Muscle of leg (tissue), 11 donors: ENCODE data around the gene MRPL49. TPM values are rescaled to one million over a fixed set of nuclear protein-coding genes. Genes with fewer than 3 reads are reported as not detected.

Experiments
- DNase-seq: peaks from one replicate; pipeline ENCODE4 v3.0.0; 2013
- H3K27ac ChIP-seq: one replicate; pipeline ENCODE4 v1.5.1; 2013; ENCODE audit warnings: mild to moderate bottlenecking, low read length, control low read depth
- H3K27me3 ChIP-seq: one replicate; pipeline ENCODE4 v1.6.1; 2013; ENCODE audit warnings: low read length; ENCODE audit not compliant: control insufficient read depth, insufficient read depth
- H3K36me3 ChIP-seq: one replicate; pipeline ENCODE4 v1.6.1; 2013; ENCODE audit warnings: low read length; ENCODE audit not compliant: control insufficient read depth, insufficient read depth
- H3K4me1 ChIP-seq: one replicate; pipeline ENCODE4 v1.6.1; 2013; ENCODE audit warnings: low read length; ENCODE audit not compliant: control insufficient read depth, insufficient read depth
- H3K4me3 ChIP-seq: one replicate; pipeline ENCODE4 v1.5.1; 2013; ENCODE audit warnings: low read length, control low read depth
- H3K9me3 ChIP-seq: replicated peaks from 2 replicates; pipeline ENCODE4 v1.6.1; 2013; ENCODE audit warnings: low read depth, low read length; ENCODE audit not compliant: control insufficient read depth
- WGBS: methylation state at CpG from one replicate; pipeline ENCODE4 v1.1.5; 2013; ENCODE audit warnings: missing lambda C conversion rate; ENCODE audit not compliant: insufficient coverage; 5-methylcytosine and 5-hydroxymethylcytosine counted together
- polyA plus RNA-seq, 8 donors: library from polyadenylated mRNA; unstranded; fragments of 120-200 nt; gene quantifications; one replicate each; pipeline versions ENCODE4 v1.2.1 to v1.2.3, GENCODE V29; 2013; ENCODE audit warnings: inconsistent platforms in 1 of 8, low replicate concordance in 1 of 8; ENCODE audit not compliant: insufficient read length in 8 of 8, insufficient read depth in 1 of 8
- total RNA-seq: library from RNA; stranded (reverse); fragments of 120-200 nt; gene quantifications from one replicate; pipeline ENCODE4 v1.2.4, GENCODE V29; 2013

MRPL49 gene
- total and polyA plus RNA-seq, 9 donors = 19.5 to 31.1 (median 25.7) TPM

GRCh38 chr11:65111159-65111743 is 10.9 kb upstream of the MRPL49 start:
- H3K27me3 ChIP-seq = peaks cover 7% of the 10 kb centered on the region
- H3K9me3 ChIP-seq = no peaks in the 10 kb centered on the region
- peaks cover 42% of the 10 kb centered on the region for H3K36me3 ChIP-seq
- peaks cover 35% of the 10 kb centered on the region for H3K4me1 ChIP-seq
- no peak overlapping the region for H3K27ac ChIP-seq
- H3K4me3 ChIP-seq = no peak overlapping the region
- 61% methylated on average over 31 of the region's 31 CpGs for WGBS
- no peak for DNase-seq

- Histone ChIP-seq H3K27me3 (peaks cover 7% of the 10 kb centered on the region), H3K36me3 (peaks cover 41% of the 10 kb centered on the region), H3K4me3 (peak within 1 kb of the TSS; percentile 58), H3K4me1 (peaks cover 42% of the 10 kb centered on the region), H3K9me3 (no peaks in the 10 kb centered on the region), H3K27ac (peak within 1 kb of the TSS; percentile 62)
- WGBS = 1% methylated on average over 60 of the region's 64 CpGs
- peak; percentile 96 for DNase-seq
Observed at GRCh38 chr11:65111744-65112545, 10.2 kb upstream of the MRPL49 start, which contains the start of gene TM7SF2. Gene TM7SF2 (plus strand): TSS chr11:65111872. CDS start chr11:65112016, 144 bp downstream.

- WGBS = under 1% methylated on average over 49 of the region's 57 CpGs
- Histone ChIP-seq H3K36me3 (peaks cover 37% of the 10 kb centered on the region), H3K4me3 (peak overlapping the region; percentile 58), H3K9me3 (no peaks in the 10 kb centered on the region), H3K27ac (peak overlapping the region; percentile 29), H3K4me1 (peaks cover 42% of the 10 kb centered on the region), H3K27me3 (peaks cover 7% of the 10 kb centered on the region)
- DNase-seq = no peak
Observed at GRCh38 chr11:65112546-65113360, 9.4 kb upstream of the MRPL49 start.

- 6% methylated on average over 6 of the region's 14 CpGs for WGBS
- no peak for DNase-seq
- Histone ChIP-seq H3K27ac (no peak overlapping the region), H3K36me3 (peaks cover 37% of the 10 kb centered on the region), H3K4me3 (peak overlapping the region; percentile 58), H3K27me3 (peaks cover 7% of the 10 kb centered on the region), H3K9me3 (no peaks in the 10 kb centered on the region), H3K4me1 (peaks cover 45% of the 10 kb centered on the region)
Observed at GRCh38 chr11:65113361-65113756, 8.8 kb upstream of the MRPL49 start.

- WGBS = 81% methylated on average over 4 of the region's 6 CpGs
Observed at GRCh38 chr11:65113839-65114238, 8.3 kb upstream of the MRPL49 start.

GRCh38 chr11:65114538-65115171 is 7.5 kb upstream of the MRPL49 start:
- DNase-seq = no peak
- Histone ChIP-seq H3K9me3 (no peaks in the 10 kb centered on the region), H3K36me3 (peaks cover 38% of the 10 kb centered on the region), H3K27ac (no peak overlapping the region), H3K4me1 (peaks cover 45% of the 10 kb centered on the region), H3K27me3 (peaks cover 7% of the 10 kb centered on the region), H3K4me3 (no peak overlapping the region)
- WGBS = 91% methylated on average over 10 of the region's 11 CpGs

More at GRCh38 chr11:65113839-65114238, 8.3 kb upstream of the MRPL49 start:
- Histone ChIP-seq H3K36me3 (peaks cover 38% of the 10 kb centered on the region), H3K27me3 (peaks cover 7% of the 10 kb centered on the region), H3K4me3 (no peak overlapping the region), H3K9me3 (no peaks in the 10 kb centered on the region), H3K27ac (no peak overlapping the region), H3K4me1 (peaks cover 45% of the 10 kb centered on the region)
- DNase-seq = no peak

DNA sequence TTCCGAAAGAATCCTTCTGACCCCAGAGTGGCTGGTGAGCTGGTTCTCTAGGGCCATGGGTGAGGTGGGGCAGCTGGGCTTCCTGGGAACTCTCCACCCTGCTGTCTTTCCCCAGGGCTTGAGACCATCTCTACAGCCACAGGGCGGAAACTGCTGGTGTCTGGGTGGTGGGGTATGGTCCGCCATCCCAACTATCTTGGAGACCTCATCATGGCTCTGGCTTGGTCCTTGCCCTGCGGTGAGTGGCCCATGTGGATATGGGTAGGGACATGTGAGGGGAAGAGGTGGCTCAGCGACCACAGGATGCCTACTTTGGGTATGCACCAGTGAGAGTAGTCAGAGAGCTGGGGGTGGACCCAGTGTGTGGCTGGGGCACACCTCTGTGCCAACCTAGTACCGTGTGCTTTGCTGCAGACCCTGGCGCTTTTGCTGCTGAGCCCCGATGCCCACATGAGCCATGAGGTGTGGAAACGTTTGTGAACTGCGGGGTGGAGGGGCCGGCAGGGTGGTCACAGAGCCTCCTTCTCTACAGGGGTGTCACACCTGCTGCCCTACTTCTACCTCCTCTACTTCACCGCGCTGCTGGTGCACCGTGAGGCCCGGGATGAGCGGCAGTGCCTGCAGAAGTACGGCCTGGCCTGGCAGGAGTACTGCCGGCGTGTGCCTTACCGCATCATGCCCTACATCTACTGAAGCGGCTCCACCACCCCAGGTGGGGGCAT is 6.6 kb upstream of the MRPL49 start:
- 96% methylated on average over 16 of the region's 21 CpGs for WGBS
- Histone ChIP-seq H3K27me3 (peaks cover 7% of the 10 kb centered on the region), H3K9me3 (no peaks in the 10 kb centered on the region), H3K27ac (no peak overlapping the region), H3K36me3 (peaks cover 43% of the 10 kb centered on the region), H3K4me3 (no peak overlapping the region), H3K4me1 (peaks cover 43% of the 10 kb centered on the region)
- DNase-seq = no peak

GRCh38 chr11:65116370-65117205 is 5.5 kb upstream of the MRPL49 start:
- 23% methylated on average over 68 of the region's 68 CpGs for WGBS
- DNase-seq = no peak
- Histone ChIP-seq H3K27me3 (peaks cover 7% of the 10 kb centered on the region), H3K27ac (no peak overlapping the region), H3K9me3 (no peaks in the 10 kb centered on the region), H3K4me1 (peaks cover 47% of the 10 kb centered on the region), H3K36me3 (peaks cover 50% of the 10 kb centered on the region), H3K4me3 (peak overlapping the region; percentile 94)
